Measurements from ENCODE around the gene PGRMC1. TPM values are rescaled to one million over a fixed set of nuclear protein-coding genes. Genes with fewer than 3 reads are reported as not detected.
"Not testable (repeated sequence)": the region's sequence is repeated elsewhere in the genome, so short reads cannot be mapped to it uniquely, and the experiment has no call there.

Gene PGRMC1
- total RNA-seq, 1 experiment from 2014 or later, result 330 TPM

GRCh38 chrX:119235051-119235511 lies 1.0 kb upstream of the PGRMC1 start:
- DNase-seq (ENCODE audit: low spot score), result no peak

GRCh38 chrX:119236623-119237561 lies 807 bp downstream of the PGRMC1 start:
- peak; percentile 53 for DNase-seq (ENCODE audit: low spot score)

- peak; percentile 13 for DNase-seq (ENCODE audit: low spot score)
Measured at GRCh38 chrX:119237562-119237942, 1.5 kb downstream of the PGRMC1 start.

GRCh38 chrX:119238557-119238956 lies 2.5 kb downstream of the PGRMC1 start:
- DNase-seq (ENCODE audit: low spot score), result no peak

GRCh38 chrX:119240356-119240755 lies 4.3 kb downstream of the PGRMC1 start:
- peak; percentile 23 for DNase-seq (ENCODE audit: low spot score)

- no peak for DNase-seq (ENCODE audit: low spot score)
Measured at GRCh38 chrX:119247702-119248101, 11.6 kb downstream of the PGRMC1 start.

- DNase-seq (ENCODE audit: low spot score), result no peak
Measured at GRCh38 chrX:119249891-119250290, 13.8 kb downstream of the PGRMC1 start.

- no peak for DNase-seq (ENCODE audit: low spot score)
Measured at GRCh38 chrX:119251386-119251785, 15.3 kb downstream of the PGRMC1 start.

GRCh38 chrX:119252716-119253115 lies 16.6 kb downstream of the PGRMC1 start:
- DNase-seq (ENCODE audit: low spot score), result no peak

GRCh38 chrX:119266364-119266995 lies 30.4 kb downstream of the PGRMC1 start:
- DNase-seq (ENCODE audit: low spot score), result no peak

- DNase-seq (ENCODE audit: low spot score), result not testable (repeated sequence)
Measured at GRCh38 chrX:119267115-119267514, 31.0 kb downstream of the PGRMC1 start.

GRCh38 chrX:119272882-119273419 lies 36.9 kb downstream of the PGRMC1 start:
- DNase-seq (ENCODE audit: low spot score), result no peak

- DNase-seq (ENCODE audit: low spot score), result no peak
Measured at GRCh38 chrX:119273420-119274192, 37.5 kb downstream of the PGRMC1 start.

- DNase-seq (ENCODE audit: low spot score), result not testable (repeated sequence)
Measured at GRCh38 chrX:119282347-119282746, 46.3 kb downstream of the PGRMC1 start.

- DNase-seq (ENCODE audit: low spot score), result no peak
Measured at GRCh38 chrX:119288890-119289393, 52.9 kb downstream of the PGRMC1 start.

- DNase-seq (ENCODE audit: low spot score), result no peak
Measured at GRCh38 chrX:119290476-119290875, 54.4 kb downstream of the PGRMC1 start.

- not testable (repeated sequence) for DNase-seq (ENCODE audit: low spot score)
Measured at GRCh38 chrX:119291246-119291645, 55.2 kb downstream of the PGRMC1 start.

GRCh38 chrX:119292445-119292844 lies 56.4 kb downstream of the PGRMC1 start:
- no peak for DNase-seq (ENCODE audit: low spot score)

Measured in H4 (cell line).